VCaP (cell line): ENCODE results near the gene BMP4.

Source experiments
- H3K27ac ChIP-seq: fragments of 450-650 bp; 2 replicates; pipeline ENCODE4 v1.5.1; 2017
- TF ChIP-seq, protein P1 (sequence below): fragments of 450-650 bp; conservative IDR thresholded peaks from 2 replicates; pipeline ENCODE4 v1.5.1; 2017; ENCODE audit warnings: mild to moderate bottlenecking, moderate library complexity

Gene BMP4

DNA sequence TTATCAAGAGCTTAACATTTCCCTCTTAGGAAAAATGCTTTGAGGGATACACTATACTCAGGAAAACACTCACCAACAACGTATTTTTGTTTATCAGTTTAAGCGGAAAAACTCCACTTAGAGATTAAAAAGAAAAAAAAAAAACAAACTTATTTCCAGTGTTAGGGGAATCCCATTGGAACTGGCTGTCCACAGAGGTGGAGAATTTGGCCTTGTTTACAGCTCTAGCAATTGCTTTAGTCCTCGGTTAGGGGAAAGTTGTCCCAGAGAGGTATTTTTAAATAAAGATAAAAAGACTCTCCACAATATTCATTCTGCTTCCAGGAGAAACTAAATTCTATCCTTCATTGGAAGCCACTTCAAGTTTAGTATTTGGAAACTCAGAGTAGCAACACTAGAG is 21.6 kb upstream of the BMP4 start:
- TF ChIP-seq, protein P1, sequence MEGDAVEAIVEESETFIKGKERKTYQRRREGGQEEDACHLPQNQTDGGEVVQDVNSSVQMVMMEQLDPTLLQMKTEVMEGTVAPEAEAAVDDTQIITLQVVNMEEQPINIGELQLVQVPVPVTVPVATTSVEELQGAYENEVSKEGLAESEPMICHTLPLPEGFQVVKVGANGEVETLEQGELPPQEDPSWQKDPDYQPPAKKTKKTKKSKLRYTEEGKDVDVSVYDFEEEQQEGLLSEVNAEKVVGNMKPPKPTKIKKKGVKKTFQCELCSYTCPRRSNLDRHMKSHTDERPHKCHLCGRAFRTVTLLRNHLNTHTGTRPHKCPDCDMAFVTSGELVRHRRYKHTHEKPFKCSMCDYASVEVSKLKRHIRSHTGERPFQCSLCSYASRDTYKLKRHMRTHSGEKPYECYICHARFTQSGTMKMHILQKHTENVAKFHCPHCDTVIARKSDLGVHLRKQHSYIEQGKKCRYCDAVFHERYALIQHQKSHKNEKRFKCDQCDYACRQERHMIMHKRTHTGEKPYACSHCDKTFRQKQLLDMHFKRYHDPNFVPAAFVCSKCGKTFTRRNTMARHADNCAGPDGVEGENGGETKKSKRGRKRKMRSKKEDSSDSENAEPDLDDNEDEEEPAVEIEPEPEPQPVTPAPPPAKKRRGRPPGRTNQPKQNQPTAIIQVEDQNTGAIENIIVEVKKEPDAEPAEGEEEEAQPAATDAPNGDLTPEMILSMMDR: no peak
- H3K27ac ChIP-seq: no peak overlapping the region

DNA sequence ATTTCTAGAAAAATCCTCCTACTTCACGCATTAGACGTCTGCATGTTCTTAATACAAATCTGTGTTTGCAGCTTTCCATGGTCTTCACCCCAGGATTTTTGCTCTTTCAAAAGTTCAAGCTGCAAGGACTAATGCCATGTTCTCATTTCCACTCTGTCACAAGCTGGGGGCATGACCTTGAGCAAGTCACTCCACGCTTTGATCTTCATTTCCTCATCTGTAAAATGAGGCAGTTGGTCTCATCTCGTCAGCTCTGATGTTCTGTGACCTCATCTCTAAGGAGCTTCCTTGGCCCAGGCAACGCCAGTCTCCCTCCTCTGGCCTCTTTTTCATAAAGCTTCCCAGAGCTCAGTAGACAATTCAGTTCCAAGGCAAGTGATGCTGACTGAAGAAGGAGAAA is 18.8 kb upstream of the BMP4 start:
- TF ChIP-seq, protein P1: no peak
- no peak overlapping the region for H3K27ac ChIP-seq

DNA sequence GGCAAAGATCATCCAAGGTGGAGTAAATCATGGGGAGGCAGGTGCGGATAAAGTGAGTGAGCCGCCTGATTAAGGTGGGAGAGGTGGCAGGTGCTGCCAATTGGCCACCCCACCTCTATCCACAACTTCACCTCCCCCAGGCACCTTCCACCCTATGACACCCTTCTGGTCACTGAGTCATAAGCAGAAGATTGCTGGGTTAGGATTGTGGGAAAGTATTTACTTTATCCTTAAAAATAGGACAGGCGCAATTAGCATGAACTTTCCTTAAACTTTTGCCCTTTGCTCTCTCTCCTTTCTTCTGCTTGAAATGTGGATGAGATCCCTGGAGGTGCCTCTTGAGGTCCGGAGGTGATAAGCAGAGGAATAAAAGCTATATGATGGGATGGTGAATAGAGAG is 14.9 kb upstream of the BMP4 start:
- TF ChIP-seq, protein P1: no peak
- no peak overlapping the region for H3K27ac ChIP-seq

DNA sequence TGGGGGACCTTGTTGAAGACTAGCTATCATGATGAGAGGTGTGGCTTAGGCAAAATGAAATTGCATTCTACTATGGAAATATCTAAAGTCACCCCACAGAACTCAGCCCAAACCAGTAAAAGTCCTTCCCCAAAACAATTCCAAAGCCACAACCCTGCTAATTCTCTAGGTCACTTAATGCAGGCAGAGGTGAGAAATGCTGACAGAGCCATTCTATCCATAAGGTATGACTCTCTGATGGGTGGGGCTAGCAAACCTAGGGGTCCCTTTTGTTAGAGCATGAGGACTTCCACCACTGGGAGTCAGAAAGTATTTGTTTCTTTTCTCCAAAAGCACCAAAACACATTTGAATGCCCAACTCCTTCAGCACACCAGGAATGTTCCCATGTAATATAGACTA is 12.7 kb upstream of the BMP4 start:
- TF ChIP-seq, protein P1: no peak
- H3K27ac ChIP-seq: no peak overlapping the region

DNA sequence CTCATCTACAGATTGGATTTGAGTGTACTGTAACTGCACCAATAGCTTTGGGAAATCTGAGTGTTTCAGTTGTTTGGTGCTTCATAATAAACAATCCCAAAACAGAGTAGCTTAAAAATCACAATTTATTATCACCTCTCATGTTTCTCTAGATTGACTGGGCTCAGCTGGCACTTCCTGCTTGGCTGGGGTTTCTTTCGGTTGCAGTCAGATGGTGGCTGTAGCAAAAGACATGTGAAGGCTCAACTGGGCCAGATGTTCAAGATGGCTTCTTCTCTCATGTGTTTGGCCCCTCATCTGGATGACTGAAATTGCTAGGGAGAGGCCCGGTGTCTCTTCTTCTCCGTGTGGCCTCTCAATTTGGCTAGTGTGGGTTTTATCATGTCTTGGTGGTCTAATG is 12.1 kb upstream of the BMP4 start:
- H3K27ac ChIP-seq: no peak overlapping the region
- TF ChIP-seq, protein P1: no peak

DNA sequence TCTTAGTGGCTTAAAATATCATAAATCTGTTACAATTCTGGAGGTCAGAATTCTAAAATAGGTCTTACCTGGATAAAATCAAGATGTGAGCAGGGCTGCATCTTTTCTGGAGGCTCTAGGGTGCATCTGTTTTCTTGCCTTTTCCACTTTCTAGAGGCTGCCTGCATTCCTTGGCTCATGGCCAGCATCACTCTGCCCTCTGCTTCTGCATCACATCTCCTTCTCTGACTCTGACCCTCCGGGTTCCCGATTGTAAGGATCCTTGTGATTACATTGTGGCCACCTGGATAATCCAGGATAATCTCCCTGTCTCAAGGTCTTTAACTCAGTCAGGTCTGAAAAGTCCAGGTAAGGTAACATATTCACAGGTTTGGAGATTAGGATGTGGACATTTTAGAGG is 11.0 kb upstream of the BMP4 start:
- no peak overlapping the region for H3K27ac ChIP-seq

DNA sequence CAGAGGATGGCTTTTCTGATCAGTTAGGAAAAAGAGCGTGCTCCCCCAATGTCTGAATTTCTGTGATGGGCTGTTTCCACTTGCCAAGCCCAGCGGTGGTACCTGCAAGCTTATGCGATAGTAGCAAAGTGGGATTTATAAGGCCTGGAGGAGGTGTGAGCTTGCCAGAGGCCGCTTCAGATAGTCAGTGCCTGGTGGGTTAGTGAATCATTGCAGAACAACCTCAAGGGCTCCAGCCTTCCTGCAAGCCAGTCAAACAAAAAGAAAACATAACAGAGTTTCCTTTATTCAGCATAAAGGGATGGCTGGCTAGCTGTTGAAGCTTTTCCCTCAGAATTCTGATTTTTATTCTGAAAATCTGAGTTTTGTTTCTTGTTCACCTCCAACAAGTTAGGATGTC is 7.6 kb upstream of the BMP4 start:
- H3K27ac ChIP-seq: no peak overlapping the region
- TF ChIP-seq, protein P1: no peak

More for the DNA sequence above, 11.0 kb upstream of the BMP4 start:
- TF ChIP-seq, protein P1: no peak
